ENCODE measurements around the gene ADAM10.

GRCh38 chr15:58622877-58623276 is 126.6 kb downstream of the ADAM10 start:
- TF ChIP-seq CTCF (IDR thresholded peaks at IDR 0.05): no peak
- no peak for TF ChIP-seq TEAD4 (CRISPR knock-in tag; IDR thresholded peaks at IDR 0.05)
- no peak for TF ChIP-seq JUN (CRISPR knock-in tag; IDR thresholded peaks at IDR 0.05)
- TF ChIP-seq STAT6 (CRISPR knock-in tag; conservative IDR thresholded peaks at IDR 0.05; ENCODE audit: low read depth): no peak
- TF ChIP-seq SP1 (CRISPR knock-in tag; conservative IDR thresholded peaks at IDR 0.05): no peak
- TF ChIP-seq MAX (CRISPR knock-in tag; IDR thresholded peaks at IDR 0.05): no peak
- no peak for TF ChIP-seq E2F4 (CRISPR knock-in tag; IDR thresholded peaks at IDR 0.05; ENCODE audit: borderline replicate concordance, low read depth)
- no peak for TF ChIP-seq CREB1 (CRISPR knock-in tag; IDR thresholded peaks at IDR 0.05)
- TF ChIP-seq NR1H2 (CRISPR knock-in tag; IDR thresholded peaks at IDR 0.05): no peak
- TF ChIP-seq GABPB1 (CRISPR knock-in tag; IDR thresholded peaks at IDR 0.05): no peak
